GM19328 (cell line): Measurements from ENCODE around the gene CCDC85B.

Experiments
- ATAC-seq: cut with Tn5 transposase; IDR thresholded peaks from one replicate; pipeline ENCODE4 v1.9.1; 2021; ENCODE audit warnings: mild to moderate bottlenecking, moderate library complexity; ENCODE audit not compliant: unreplicated experiment

The CCDC85B gene

GRCh38 chr11:65928667-65929066, 38.2 kb downstream of the CCDC85B start:
- no peak for ATAC-seq

GRCh38 chr11:65931773-65932557, 41.5 kb downstream of the CCDC85B start:
- no peak for ATAC-seq

GRCh38 chr11:65932558-65932919, 42.1 kb downstream of the CCDC85B start:
- no peak for ATAC-seq

GRCh38 chr11:65934014-65934413, 43.5 kb downstream of the CCDC85B start:
- no peak for ATAC-seq

- no peak for ATAC-seq
These were observed 47.3 kb downstream of the CCDC85B start for GRCh38 chr11:65937766-65938165.
